Measurements from ENCODE around the gene FGFR2. TPM values are rescaled to one million over a fixed set of nuclear protein-coding genes. Genes with fewer than 3 reads are reported as not detected.

The FGFR2 gene
- total RNA-seq (2021) = 133 and 135 TPM in 2 replicates
- long read RNA-seq, full-length matches to known transcripts = 4 of 45 reads
- long read RNA-seq, partial matches to known transcripts = 22 of 45 reads
- long read RNA-seq, other reads (novel, unspliced or antisense) = 19 of 45 reads

- DNase-seq = peak; percentile 88
- Mint-ChIP-seq H3K27me3 (ENCODE audit: low read depth) (peaks cover 6% of the 10 kb centered on the region), H3K27ac (peak within 1 kb of the TSS; percentile 93 to 95 (median 94)), H3K36me3 (ENCODE audit: insufficient read depth in 1 of 3, low read depth in 3 of 3) (peaks cover 11 to 27% (median 23%) of the 10 kb centered on the region in 3 experiments), H3K9me3 (peaks cover 2 to 3% of the 10 kb centered on the region in 2 experiments; a peak in 4 of 5 replicates), H3K4me3 (peak within 1 kb of the TSS; percentile 88 to 98), H3K4me1 (peaks cover 53 to 54% of the 10 kb centered on the region in 2 experiments)
- Histone ChIP-seq H3K9ac (ENCODE audit: extremely low read depth, insufficient read length, low read length) (peak within 1 kb of the TSS; percentile 83), H2BK5ac (ENCODE audit: insufficient read length, low read length) (no peak within 1 kb of the TSS), H2BK120ac (ENCODE audit: low read depth, low read length, poor library complexity, severe bottlenecking) (no peak within 1 kb of the TSS), H2AFZ (ENCODE audit: low read length) (no peak within 1 kb of the TSS), H3K4ac (ENCODE audit: low read depth, low read length) (no peak within 1 kb of the TSS), H4K8ac (replicated peaks; ENCODE audit: insufficient read length, low read depth, low read length) (no peak within 1 kb of the TSS), H3K4me1 (ENCODE audit: insufficient read depth, low read length) (peaks cover 10% of the 10 kb centered on the region), H2BK12ac (ENCODE audit: insufficient read length, low read depth, low read length) (no peak within 1 kb of the TSS), H3K18ac (ENCODE audit: insufficient read length, low read depth, low read length) (peak within 1 kb of the TSS; percentile 41), H3K9me3 (ENCODE audit: control insufficient read depth, low read depth, low read length) (no peaks in the 10 kb centered on the region), H4K5ac (ENCODE audit: insufficient read length, low read depth, low read length) (no peak within 1 kb of the TSS), H3K23me2 (ENCODE audit: insufficient read length, low read depth, low read length, poor library complexity, severe bottlenecking) (peaks cover 4% of the 10 kb centered on the region), H2BK15ac (ENCODE audit: low read depth, low read length) (no peak within 1 kb of the TSS), H3K14ac (ENCODE audit: insufficient read depth, low read length) (peak within 1 kb of the TSS; percentile 78), H3K79me1 (ENCODE audit: insufficient read depth, low read depth, low read length, poor library complexity, severe bottlenecking) (peaks cover 4% of the 10 kb centered on the region), H4K20me1 (ENCODE audit: control insufficient read depth, insufficient read depth, insufficient read length) (peaks cover 2% of the 10 kb centered on the region), H3K27me3 (ENCODE audit: insufficient read depth, low read length) (no peaks in the 10 kb centered on the region), H3K79me2 (ENCODE audit: insufficient read depth, low read length) (peaks cover 17% of the 10 kb centered on the region; the same call in 1 of the 2 replicates), H3K56ac (ENCODE audit: insufficient read length, low read depth, low read length) (no peak within 1 kb of the TSS), H3K23ac (ENCODE audit: insufficient read length, low read depth, low read length) (no peak within 1 kb of the TSS), H3T11ph (ENCODE audit: low read length) (no peak within 1 kb of the TSS), H3K27ac (ENCODE audit: insufficient read length, low read depth, low read length) (peak within 1 kb of the TSS; percentile 98), H4K91ac (ENCODE audit: insufficient read length, low read depth, low read length) (no peak within 1 kb of the TSS), H2BK20ac (ENCODE audit: low read depth, low read length, poor library complexity, severe bottlenecking) (no peak within 1 kb of the TSS), H3K4me2 (ENCODE audit: insufficient read depth, insufficient read length, low read length) (peak within 1 kb of the TSS; percentile 75), H2AK5ac (ENCODE audit: insufficient read length, low read length) (no peak within 1 kb of the TSS)
- WGBS (ENCODE audit: extremely low coverage, insufficient read length, low lambda C conversion rate) = no CpG with 5 or more reads among the region's 92 CpGs
- TF ChIP-seq, protein P1, sequence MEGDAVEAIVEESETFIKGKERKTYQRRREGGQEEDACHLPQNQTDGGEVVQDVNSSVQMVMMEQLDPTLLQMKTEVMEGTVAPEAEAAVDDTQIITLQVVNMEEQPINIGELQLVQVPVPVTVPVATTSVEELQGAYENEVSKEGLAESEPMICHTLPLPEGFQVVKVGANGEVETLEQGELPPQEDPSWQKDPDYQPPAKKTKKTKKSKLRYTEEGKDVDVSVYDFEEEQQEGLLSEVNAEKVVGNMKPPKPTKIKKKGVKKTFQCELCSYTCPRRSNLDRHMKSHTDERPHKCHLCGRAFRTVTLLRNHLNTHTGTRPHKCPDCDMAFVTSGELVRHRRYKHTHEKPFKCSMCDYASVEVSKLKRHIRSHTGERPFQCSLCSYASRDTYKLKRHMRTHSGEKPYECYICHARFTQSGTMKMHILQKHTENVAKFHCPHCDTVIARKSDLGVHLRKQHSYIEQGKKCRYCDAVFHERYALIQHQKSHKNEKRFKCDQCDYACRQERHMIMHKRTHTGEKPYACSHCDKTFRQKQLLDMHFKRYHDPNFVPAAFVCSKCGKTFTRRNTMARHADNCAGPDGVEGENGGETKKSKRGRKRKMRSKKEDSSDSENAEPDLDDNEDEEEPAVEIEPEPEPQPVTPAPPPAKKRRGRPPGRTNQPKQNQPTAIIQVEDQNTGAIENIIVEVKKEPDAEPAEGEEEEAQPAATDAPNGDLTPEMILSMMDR (conservative IDR thresholded peaks at IDR 0.05) = no peak
Measured at GRCh38 chr10:121598263-121599249, at the start of gene FGFR2. FGFR2 (minus strand) TSS chr10:121598444; CDS start chr10:121593817, 4,627 bp downstream.

Data from H9 (cell line).